GM18861 (cell line): ENCODE data around the gene SMDT1.
"Not testable (repeated sequence)": the region's sequence is repeated elsewhere in the genome, so short reads cannot be mapped to it uniquely, and the experiment has no call there.

Source experiments
- ATAC-seq: cut with Tn5 transposase; IDR thresholded peaks from one replicate; pipeline ENCODE4 v1.9.1; 2021; ENCODE audit not compliant: unreplicated experiment

The SMDT1 gene

GRCh38 chr22:42108848-42109247, 29.3 kb downstream of the SMDT1 start:
- no peak for ATAC-seq

GRCh38 chr22:42111798-42112197, 32.3 kb downstream of the SMDT1 start:
- no peak for ATAC-seq

GRCh38 chr22:42112793-42113192, 33.3 kb downstream of the SMDT1 start:
- ATAC-seq = not testable (repeated sequence)

DNA sequence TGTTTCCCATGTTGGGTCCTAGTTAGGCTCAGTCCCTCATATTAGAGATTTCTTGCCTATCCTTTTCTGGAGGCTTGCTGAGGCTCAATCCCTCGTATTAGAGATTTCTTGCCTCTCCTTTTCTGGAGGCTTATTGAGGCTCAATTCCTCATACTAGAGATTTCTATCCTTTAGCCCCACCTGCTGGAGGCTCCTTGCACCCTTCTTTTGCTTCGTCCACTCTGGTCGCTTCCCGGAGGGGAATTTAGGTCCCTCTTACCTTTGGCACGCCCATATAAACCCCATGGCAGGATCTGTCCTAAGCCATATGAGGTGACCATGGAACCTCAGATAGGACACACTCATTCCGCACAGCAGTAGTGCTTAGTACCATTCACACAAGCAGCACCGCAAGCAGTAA, 35.2 kb downstream of the SMDT1 start:
- no peak for ATAC-seq

GRCh38 chr22:42115420-42115830, 35.9 kb downstream of the SMDT1 start:
- ATAC-seq = not testable (repeated sequence)

DNA sequence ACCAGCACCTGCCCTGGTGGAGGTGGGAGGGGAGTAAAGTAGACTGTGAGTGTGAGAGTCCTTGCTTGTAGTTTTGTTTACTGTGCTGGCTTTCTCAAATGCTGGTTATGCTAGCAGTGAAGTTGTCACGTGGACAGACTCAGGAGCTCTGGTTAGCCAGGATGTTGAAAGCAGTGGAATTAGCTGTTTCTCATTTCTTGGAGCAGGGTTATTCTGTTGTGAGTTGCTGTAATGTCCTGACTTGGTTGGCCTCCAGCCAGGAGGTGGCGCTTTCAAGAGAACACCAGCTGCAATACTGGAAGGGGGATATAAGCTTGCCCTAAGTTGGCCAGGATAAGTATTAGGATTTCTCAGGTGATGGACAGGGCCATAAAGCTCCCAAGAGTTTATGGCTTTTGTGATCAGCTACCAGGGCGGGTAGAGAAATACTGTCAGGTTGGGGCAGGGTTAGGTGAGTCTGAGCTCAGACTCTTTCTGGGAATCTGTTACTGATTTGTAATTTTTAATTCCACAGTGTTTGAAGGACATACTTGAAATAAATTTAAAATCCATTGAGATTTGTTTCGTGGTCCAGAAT, 37.4 kb downstream of the SMDT1 start:
- no peak for ATAC-seq

- peak; percentile 46 for ATAC-seq
Observed at GRCh38 chr22:42120231-42121021, 40.9 kb downstream of the SMDT1 start.

GRCh38 chr22:42123529-42123928, 44.0 kb downstream of the SMDT1 start:
- not testable (repeated sequence) for ATAC-seq

DNA sequence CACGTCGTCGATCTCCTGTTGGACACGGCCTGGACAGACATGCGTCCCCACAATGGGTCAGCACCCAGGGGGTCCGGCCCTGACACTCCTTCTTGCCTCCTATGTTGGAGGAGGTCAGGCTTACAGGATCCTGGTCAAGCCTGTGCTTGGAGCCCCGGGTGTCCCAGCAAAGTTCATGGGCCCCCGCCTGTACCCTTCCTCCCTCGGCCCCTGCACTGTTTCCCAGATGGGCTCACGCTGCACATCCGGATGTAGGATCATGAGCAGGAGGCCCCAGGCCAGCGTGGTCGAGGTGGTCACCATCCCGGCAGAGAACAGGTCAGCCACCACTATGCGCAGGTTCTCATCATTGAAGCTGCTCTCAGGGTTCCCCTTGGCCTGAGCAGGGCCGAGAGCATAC, 48.1 kb downstream of the SMDT1 start:
- no peak for ATAC-seq

DNA sequence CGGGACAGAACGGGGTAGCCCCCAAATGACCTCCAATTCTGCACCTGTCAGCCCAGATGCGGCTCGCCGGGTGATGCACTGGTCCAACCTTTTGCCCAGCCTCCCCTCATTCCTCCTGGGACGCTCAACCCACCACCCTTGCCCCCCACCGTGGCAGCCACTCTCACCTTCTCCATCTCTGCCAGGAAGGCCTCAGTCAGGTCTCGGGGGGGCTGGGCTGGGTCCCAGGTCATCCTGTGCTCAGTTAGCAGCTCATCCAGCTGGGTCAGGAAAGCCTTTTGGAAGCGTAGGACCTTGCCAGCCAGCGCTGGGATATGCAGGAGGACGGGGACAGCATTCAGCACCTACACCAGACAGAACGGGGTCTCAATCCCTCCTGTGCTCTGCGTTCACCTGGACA, 48.5 kb downstream of the SMDT1 start:
- not testable (repeated sequence) for ATAC-seq

DNA sequence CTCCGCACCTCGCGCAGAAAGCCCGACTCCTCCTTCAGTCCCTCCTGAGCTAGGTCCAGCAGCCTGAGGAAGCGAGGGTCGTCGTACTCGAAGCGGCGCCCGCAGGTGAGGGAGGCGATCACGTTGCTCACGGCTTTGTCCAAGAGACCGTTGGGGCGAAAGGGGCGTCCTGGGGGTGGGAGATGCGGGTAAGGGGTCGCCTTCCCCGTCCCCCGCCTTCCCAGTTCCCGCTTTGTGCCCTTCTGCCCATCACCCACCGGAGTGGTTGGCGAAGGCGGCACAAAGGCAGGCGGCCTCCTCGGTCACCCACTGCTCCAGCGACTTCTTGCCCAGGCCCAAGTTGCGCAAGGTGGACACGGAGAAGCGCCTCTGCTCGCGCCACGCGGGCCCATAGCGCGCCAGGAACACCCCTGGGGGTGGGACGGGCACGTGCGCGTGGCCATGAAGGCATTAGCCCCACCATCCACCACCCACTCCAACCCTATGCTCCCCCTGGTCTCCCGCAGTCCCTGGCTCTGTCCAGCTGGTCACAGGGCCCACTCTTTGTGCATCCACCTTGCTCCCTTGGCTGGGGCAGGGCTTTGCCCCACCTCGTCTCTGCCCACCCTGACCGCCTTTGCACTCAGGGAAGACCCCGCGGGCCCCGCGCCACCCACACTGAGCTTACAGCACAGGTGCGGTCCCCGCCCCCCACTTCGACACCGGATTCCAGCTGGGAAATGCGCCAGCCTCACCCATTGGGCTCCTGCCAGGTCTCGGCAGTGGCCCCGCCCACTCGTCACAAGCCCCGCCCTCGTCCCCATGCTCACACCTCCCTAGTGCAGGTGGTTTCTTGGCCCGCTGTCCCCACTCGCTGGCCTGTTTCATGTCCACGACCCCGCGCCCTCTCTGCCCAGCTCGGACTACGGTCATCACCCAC, 49.5 kb downstream of the SMDT1 start:
- ATAC-seq = not testable (repeated sequence)

DNA sequence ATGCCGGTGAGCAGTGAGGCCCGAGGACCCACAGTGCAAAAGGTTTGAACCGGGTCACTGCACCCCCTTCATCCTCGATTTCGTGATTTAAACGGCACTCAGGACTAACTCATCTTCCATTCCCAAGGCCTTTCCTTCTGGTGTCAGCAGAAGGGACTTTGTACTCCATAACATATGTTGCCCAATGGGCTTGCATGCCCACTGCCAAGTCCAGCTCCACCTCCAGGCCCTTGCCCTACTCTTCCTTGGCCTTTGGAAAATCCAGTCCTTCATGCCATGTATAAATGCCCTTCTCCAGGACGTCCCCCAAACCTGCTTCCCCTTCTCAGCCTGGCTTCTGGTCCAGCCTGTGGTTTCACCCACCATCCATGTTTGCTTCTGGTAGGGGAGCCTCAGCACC, 50.7 kb downstream of the SMDT1 start:
- not testable (repeated sequence) for ATAC-seq

- not testable (repeated sequence) for ATAC-seq
Observed at GRCh38 chr22:42130639-42131431, 51.3 kb downstream of the SMDT1 start, which contains the start of gene CYP2D6. Gene CYP2D6 (minus strand): TSS chr22:42130810. CDS start chr22:42130791, 19 bp downstream.

- no peak for ATAC-seq
Observed at GRCh38 chr22:42131562-42131961, 52.1 kb downstream of the SMDT1 start.

- ATAC-seq = no peak
Observed at GRCh38 chr22:42132457-42132856, 53.0 kb downstream of the SMDT1 start.
